ENCODE measurements around the gene VPS11. TPM values are rescaled to one million over a fixed set of nuclear protein-coding genes. Genes with fewer than 3 reads are reported as not detected.
A peak's percentile ranks its signal among the peaks of the same experiment; 100 is the strongest.

VPS11 gene
- total RNA-seq = 32.5 to 35.2 TPM (median 32.6 TPM) in 3 replicates

- Mint-ChIP-seq H3K36me3 (peaks cover 4% of the 10 kb centered on the region), H3K27ac (peak within 1 kb of the TSS; percentile 96), H3K4me1 (peaks cover 17% of the 10 kb centered on the region), H3K4me3 (peak within 1 kb of the TSS; percentile 90), H3K9me3 (no peaks in the 10 kb centered on the region), H3K27me3 (ENCODE audit: low read depth) (no peaks in the 10 kb centered on the region)
- DNase-seq (ENCODE audit: low spot score in 2 of 2, unreplicated experiment in 2 of 2) = peak; percentile 97 to 98
- no peak for TF ChIP-seq CTCF (IDR thresholded peaks at IDR 0.05; ENCODE audit: unreplicated experiment)
Observed at GRCh38 chr11:119067371-119068222, at the start of gene VPS11. TSS of gene VPS11 (plus strand) at chr11:119067818. CDS start at chr11:119067824, 6 bp downstream.

- DNase-seq (ENCODE audit: low spot score in 2 of 2, unreplicated experiment in 2 of 2) = peak; percentile 84 to 89
- peaks cover 19% of the 10 kb centered on the region for H3K36me3 Mint-ChIP-seq
- H3K27me3 Mint-ChIP-seq (ENCODE audit: low read depth) = no peaks in the 10 kb centered on the region
- H3K4me3 Mint-ChIP-seq = peak within 1 kb of the TSS; percentile 99
- no peaks in the 10 kb centered on the region for H3K9me3 Mint-ChIP-seq
- H3K27ac Mint-ChIP-seq = peak within 1 kb of the TSS; percentile 99
- TF ChIP-seq CTCF (IDR thresholded peaks at IDR 0.05; ENCODE audit: unreplicated experiment) = no peak
- peaks cover 19% of the 10 kb centered on the region for H3K4me1 Mint-ChIP-seq
Observed at GRCh38 chr11:119018074-119018938, 49.3 kb upstream of the VPS11 start, which contains the start of the genes RPS25 and TRAPPC4. TSS of gene RPS25 (minus strand) at chr11:119018343. CDS start at chr11:119018284, 59 bp downstream. TSS of gene TRAPPC4 (plus strand) at chr11:119018766. CDS start at chr11:119018796, 30 bp downstream.

GRCh38 chr11:119019996-119020395 is 47.6 kb upstream of the VPS11 start:
- peak overlapping the region; percentile 99 for H3K27ac Mint-ChIP-seq
- H3K36me3 Mint-ChIP-seq = peaks cover 18% of the 10 kb centered on the region

GRCh38 chr11:119021631-119022030 is 46.0 kb upstream of the VPS11 start:
- no peaks in the 10 kb centered on the region for H3K9me3 Mint-ChIP-seq
- H3K36me3 Mint-ChIP-seq = peaks cover 17% of the 10 kb centered on the region
- no peak for TF ChIP-seq CTCF (IDR thresholded peaks at IDR 0.05; ENCODE audit: unreplicated experiment)
- H3K4me1 Mint-ChIP-seq = peaks cover 22% of the 10 kb centered on the region
- no peak overlapping the region for H3K27ac Mint-ChIP-seq
- H3K4me3 Mint-ChIP-seq = peak overlapping the region; percentile 24
- H3K27me3 Mint-ChIP-seq (ENCODE audit: low read depth) = no peaks in the 10 kb centered on the region
- no peak for DNase-seq (ENCODE audit: low spot score in 2 of 2, unreplicated experiment in 2 of 2)

More at GRCh38 chr11:119019996-119020395, 47.6 kb upstream of the VPS11 start:
- H3K4me1 Mint-ChIP-seq = peaks cover 22% of the 10 kb centered on the region
- DNase-seq (ENCODE audit: low spot score in 2 of 2, unreplicated experiment in 2 of 2) = no peak
- TF ChIP-seq CTCF (IDR thresholded peaks at IDR 0.05; ENCODE audit: unreplicated experiment) = no peak
- H3K9me3 Mint-ChIP-seq = no peaks in the 10 kb centered on the region
- H3K27me3 Mint-ChIP-seq (ENCODE audit: low read depth) = no peaks in the 10 kb centered on the region
- peak overlapping the region; percentile 99 for H3K4me3 Mint-ChIP-seq

- H3K27ac Mint-ChIP-seq = no peak overlapping the region
Observed at GRCh38 chr11:119023741-119024140, 43.9 kb upstream of the VPS11 start.

More at GRCh38 chr11:119023741-119024140, 43.9 kb upstream of the VPS11 start:
- Mint-ChIP-seq H3K4me3 (no peak overlapping the region), H3K27me3 (ENCODE audit: low read depth) (no peaks in the 10 kb centered on the region), H3K36me3 (peaks cover 20% of the 10 kb centered on the region), H3K4me1 (peaks cover 15% of the 10 kb centered on the region), H3K9me3 (no peaks in the 10 kb centered on the region)
- no peak for TF ChIP-seq CTCF (IDR thresholded peaks at IDR 0.05; ENCODE audit: unreplicated experiment)
- no peak for DNase-seq (ENCODE audit: low spot score in 2 of 2, unreplicated experiment in 2 of 2)

All from mesothelial cell of epicardium (in vitro differentiated cells).